GM18526 (cell line): ENCODE results near the gene FRA10AC1.
A peak's percentile ranks its signal among the peaks of the same experiment; 100 is the strongest.

Experiments
- POLR2A ChIP-seq: IDR thresholded peaks from 3 replicates; pipeline ENCODE4 v1.6.1; 2011; ENCODE audit not compliant: insufficient read length; ENCODE audit errors: extremely low read depth

FRA10AC1 gene, protein sequence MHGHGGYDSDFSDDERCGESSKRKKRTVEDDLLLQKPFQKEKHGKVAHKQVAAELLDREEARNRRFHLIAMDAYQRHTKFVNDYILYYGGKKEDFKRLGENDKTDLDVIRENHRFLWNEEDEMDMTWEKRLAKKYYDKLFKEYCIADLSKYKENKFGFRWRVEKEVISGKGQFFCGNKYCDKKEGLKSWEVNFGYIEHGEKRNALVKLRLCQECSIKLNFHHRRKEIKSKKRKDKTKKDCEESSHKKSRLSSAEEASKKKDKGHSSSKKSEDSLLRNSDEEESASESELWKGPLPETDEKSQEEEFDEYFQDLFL

GRCh38 chr10:93702210-93703001 is at the start of gene FRA10AC1:
FRA10AC1 (minus strand) TSS chr10:93702592; CDS start chr10:93700106, 2,486 bp downstream.
- peak; percentile 71 for TF ChIP-seq POLR2A

- TF ChIP-seq POLR2A: no peak
These were observed 49.4 kb upstream of the FRA10AC1 start for GRCh38 chr10:93751832-93752231.

DNA sequence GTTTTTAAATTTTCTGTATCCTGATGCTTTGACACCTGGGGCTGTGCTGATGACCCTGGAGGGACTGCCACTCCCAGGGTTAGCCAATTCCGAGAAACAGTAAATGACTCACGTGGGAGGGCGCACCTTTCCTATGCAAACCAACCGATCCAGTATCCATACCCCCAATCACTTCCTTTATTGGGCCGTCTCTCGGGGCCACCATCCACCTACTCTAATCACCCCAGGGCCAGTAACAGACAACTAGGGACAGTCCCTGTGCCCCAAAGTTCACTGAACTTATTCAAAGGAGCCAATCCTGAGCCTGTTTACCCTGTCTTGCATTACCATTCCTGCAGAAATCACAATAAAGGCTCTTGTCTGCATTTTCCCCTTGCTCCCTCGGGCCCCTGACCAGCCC is 48.7 kb upstream of the FRA10AC1 start:
- no peak for TF ChIP-seq POLR2A

DNA sequence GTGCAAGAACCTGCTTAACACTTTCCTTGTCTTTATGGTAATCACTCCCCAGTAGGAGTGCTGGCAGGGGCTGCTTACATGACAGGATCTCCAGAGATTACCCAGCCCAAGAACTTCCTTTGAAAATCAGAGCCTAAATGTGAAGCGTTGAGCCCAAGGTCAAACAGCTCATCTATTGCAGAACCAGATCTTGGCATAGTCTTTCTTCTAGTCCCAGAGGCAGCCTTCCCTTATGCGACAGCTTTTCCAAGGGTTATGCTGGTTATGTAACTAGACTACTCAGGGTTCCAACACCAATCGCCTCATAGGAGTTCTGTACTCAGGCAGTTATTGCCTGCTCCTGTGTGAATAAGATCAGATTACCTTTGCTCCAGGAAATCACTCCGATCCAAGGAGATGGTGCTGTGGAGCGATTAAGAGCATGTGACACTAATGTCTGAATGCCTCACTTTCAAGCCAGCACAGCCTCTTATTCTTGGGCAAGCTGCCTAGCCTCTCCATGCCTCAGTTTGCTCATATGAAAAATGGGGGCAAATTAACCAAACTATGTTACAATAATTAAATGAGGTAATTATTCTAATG is 46.9 kb upstream of the FRA10AC1 start:
- TF ChIP-seq POLR2A: no peak

GRCh38 chr10:93746844-93747284 is 44.5 kb upstream of the FRA10AC1 start:
- no peak for TF ChIP-seq POLR2A

- TF ChIP-seq POLR2A: no peak
These were observed 43.1 kb upstream of the FRA10AC1 start for GRCh38 chr10:93745408-93746065.

- TF ChIP-seq POLR2A: no peak
These were observed 40.4 kb upstream of the FRA10AC1 start for GRCh38 chr10:93742633-93743349.

GRCh38 chr10:93741367-93741766 is 39.0 kb upstream of the FRA10AC1 start:
- TF ChIP-seq POLR2A: no peak

- no peak for TF ChIP-seq POLR2A
These were observed 23.6 kb upstream of the FRA10AC1 start for GRCh38 chr10:93726024-93726423.

DNA sequence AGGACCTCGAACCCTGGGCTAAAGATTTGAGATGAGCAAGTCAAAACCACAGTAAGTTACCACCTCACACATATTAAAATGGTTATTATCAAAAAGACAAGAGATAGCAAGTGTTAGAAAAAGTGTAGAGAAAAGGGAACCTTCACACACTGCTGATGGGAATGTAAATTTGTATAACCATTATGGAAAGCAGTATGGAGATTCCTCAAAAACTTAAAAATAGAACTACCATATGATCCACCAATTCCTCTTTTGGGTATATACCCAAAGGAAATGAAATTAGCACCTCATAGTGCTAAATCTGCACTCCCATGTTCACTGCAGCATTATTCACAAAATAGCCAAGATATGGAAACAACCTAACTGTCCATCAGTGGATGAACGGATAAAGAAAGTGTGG is 20.8 kb upstream of the FRA10AC1 start:
- no peak for TF ChIP-seq POLR2A

GRCh38 chr10:93722550-93722949 is 20.2 kb upstream of the FRA10AC1 start:
- TF ChIP-seq POLR2A: no peak

DNA sequence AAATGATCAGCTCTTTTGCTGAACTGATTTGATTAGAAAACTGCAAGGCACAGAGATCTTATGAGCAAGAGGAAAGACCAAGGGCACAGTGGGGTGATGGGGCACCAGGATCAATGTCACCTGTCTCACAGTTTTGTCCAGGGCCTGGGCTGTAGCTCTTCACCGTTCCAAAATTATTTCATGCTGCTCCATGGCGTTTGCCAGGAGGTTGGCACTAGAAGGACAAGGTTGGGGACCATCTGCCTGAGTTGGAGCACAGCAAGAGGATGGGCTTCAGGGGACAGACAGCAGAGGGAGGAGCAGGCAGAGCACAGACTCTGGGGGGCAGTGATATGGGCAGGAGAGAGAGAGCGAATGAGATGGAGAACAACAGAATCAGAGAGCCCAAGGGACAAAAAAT is 17.5 kb upstream of the FRA10AC1 start:
- no peak for TF ChIP-seq POLR2A

DNA sequence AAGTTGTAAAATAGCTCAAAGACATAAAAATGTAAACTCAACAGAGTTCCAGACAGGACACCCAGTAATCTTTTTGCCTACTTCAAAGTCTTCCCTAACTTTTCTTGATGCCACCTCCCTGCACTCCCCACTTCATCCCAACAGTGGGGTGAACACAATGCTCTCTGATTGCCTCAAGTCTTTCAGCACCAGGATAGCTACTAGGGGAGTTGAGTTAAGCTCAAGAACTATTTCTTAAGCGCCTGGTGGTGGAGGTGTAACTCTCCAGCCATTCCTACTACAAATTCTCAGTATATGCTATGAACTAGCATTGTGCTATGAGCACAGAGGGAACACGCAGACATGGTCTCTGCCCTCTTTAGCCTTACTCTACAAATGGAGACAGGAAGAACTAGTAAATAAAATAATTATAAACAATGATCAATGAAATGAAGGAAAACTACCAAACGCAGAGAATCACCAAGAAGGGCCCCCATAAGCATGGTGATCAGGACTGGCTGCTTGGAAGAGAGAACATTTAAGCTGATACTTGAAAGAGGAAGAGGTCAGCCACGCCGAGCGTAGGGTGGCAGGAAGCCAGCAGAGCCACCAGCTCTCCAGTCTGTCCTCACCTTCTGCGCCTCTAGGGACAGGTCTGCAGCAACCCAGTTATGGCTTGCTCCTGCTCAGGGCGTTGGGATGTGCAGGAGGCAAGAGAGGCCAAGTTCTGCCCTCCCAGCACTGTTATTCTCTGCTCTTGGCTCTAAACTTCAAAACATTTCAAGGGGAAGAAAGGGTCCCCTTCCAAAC is 16.7 kb upstream of the FRA10AC1 start:
- TF ChIP-seq POLR2A: no peak

- no peak for TF ChIP-seq POLR2A
These were observed 14.4 kb upstream of the FRA10AC1 start for GRCh38 chr10:93716766-93717165.
